GM19240 (cell line): ENCODE results near the gene CALHM3.
A peak's percentile ranks its signal among the peaks of the same experiment; 100 is the strongest.

Experiments used
- DNase-seq: peaks from one replicate; pipeline ENCODE4 v3.0.0; 2011; ENCODE audit warnings: low spot score; ENCODE audit not compliant: insufficient read length

The CALHM3 gene

DNA sequence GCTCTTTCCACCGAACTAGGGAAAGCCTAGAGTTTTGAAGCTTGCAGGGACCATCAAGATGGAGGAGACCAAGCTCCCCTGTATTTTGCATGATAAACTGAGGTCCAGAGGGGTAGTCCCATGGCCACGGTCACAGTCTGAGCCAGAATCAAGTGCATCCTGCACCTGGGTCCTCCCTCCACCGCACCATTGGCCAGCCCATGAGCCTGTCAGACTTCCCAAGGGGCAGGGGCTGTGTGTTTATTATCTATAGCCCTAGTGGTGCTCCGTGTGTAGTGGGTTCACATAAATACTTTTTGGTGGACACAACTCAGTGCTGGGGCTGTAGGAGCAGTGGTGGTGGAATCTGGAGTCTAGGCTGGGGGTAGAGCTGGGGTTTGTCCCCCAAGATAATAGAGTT lies 3.6 kb downstream of the CALHM3 start:
- no peak for DNase-seq

DNA sequence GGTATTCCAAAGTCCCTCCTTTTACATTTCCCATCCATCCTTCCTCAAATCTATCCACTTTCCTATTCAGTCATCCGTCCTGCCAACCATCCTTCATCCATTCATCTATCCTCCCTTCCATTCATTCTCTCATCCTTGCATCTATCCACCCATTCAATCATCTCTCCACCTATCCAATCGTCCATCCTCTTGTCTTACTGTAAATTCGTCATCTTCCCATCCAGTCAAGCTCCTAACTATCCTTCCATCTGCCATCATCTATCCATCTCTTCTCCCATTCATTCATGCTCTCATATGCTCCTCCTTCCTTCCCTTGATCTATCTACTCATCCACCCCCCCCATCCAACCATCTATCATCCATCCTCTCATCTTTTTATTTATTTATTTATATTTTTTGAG lies 5.0 kb downstream of the CALHM3 start:
- DNase-seq: no peak

DNA sequence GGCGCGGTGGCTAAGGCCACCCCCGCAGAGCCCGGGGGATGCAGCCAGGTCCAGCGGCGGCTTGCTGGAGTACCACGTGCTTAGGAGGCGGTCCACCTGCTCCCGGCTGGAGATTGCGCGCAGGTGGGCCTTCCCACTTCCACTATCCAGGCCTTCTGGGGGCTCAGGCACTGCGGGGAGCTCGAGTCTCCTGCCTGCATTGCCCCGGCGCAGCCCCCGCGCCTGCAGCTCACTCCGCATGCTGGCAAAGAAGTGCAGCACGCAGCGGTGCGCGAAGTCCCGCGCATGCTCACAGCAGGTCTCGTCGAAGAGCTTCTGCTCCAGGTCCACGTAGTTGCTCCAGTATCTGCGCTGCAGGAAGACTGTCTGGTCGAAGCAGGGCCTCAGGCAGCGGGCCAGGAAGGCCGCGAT lies 5.8 kb downstream of the CALHM3 start:
- DNase-seq: no peak

DNA sequence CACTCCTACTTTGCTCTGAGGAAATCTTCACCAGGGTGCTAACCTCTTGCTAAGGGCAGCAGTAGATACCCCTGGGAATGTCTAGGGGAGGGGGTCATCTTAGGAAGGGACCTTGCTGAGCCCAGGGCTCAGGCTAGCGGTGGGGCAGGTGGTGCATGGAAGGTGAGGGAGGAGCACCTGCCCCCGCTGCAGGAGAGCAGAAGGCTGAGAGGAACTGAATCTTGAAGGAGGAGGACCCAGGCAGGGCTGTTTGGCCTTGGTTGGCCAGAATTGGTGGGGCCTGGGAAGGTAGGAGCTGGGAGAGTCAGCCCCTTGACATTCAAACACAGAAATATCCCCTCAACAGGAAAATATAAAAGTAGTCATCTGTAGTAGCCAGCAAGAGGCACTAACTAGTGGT lies 7.0 kb downstream of the CALHM3 start:
- DNase-seq: no peak

DNA sequence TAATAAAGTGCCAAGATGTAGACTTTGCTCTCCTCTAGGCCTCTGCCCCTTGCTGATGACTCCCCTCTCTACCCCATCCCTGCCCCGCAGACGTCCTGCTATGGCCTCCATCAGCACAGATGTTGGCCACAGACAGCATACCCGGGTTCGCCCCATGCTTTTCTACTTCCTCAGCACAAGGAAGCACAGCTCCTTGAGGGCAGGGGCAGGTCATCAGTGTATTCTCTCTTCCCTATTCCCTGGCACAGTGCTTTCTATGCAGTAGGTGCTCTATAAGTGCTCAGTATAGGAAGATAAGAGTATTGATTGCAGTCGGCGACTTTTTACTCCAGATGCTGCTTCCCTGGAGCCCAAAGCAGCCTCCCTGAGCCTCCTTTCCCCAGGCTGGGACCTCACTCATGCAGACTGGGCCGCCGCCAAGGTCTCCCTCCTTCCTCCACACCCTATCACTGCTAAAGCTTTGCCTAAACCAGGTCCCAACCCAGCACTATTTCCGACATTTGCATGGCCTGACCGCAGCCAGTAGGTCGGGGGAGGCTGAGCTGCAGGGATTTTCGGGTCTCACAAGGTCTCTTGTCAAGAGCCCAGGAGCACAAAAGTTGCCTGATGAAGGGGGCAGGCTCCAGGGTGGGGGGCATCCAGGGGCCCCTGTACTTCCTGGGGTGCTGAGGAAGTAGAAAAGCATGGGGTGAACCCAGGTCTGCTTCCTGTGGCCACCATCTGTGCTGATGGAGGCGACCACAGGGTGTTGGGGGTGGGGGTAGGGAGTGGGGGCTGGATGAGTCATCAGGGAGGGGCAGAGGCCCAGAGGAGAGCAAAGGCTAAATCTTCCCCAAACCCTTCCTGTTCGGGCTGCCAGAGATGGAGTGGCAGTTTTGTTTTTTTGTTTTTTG lies 8.0 kb downstream of the CALHM3 start:
- peak; percentile 86 for DNase-seq

DNA sequence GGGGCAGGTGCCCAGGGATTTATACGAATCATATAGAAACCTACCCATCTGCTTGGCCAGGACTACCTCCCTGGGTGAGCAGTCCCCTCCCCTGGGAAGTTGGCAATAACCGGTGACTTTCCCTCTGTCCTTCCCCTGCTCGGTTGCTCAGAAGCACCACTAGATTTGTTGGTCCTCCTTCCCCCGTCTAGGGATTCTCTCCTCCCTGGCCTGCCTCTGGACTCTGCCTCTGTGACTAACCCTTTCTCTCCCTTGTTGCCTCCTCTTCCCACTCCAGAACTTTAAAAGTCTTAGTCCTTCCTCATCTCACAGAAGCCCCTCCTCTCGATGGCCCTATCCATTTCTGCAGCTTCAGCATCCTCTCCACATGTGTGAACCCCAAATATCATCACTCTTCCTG lies 9.8 kb downstream of the CALHM3 start:
- DNase-seq: no peak

DNA sequence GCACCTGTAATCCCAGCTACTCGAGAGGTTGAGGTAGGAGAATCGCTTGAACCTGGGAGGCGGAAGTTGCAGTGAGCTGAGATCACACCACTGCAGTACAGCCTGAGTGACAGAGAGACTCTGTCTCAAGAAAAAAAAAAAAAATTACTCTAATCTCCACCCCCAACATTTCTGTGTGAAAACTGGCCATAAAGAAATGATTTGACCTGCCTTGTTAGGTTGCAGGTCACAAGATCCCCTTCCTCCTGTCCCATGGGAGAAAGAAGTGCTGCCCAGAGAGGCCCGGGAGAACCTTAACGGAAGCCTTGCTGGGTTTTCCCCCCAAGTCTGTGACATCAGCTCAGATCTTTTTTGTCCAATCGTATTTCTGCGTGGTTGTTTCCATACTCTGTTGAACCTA lies 11.6 kb downstream of the CALHM3 start:
- no peak for DNase-seq

DNA sequence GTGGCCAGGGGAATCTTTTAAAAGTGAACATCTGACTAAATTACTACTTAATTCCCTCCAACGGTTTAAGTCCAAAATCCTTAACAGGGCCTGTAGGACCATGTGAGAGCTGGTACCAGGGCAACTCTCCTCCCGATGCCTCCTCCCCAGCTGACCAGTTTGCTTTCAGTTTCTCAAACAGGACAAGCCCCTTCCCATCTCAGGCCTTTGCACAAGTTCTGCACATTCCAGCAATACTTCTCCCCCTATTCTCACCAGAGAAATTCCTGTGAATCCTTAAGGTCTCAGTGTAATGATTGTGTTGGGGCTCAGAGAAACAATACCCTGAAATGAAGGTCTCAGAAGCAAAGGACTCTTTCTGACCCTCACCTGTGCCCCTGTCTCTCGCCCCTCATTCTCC lies 12.3 kb downstream of the CALHM3 start:
- DNase-seq: no peak

DNA sequence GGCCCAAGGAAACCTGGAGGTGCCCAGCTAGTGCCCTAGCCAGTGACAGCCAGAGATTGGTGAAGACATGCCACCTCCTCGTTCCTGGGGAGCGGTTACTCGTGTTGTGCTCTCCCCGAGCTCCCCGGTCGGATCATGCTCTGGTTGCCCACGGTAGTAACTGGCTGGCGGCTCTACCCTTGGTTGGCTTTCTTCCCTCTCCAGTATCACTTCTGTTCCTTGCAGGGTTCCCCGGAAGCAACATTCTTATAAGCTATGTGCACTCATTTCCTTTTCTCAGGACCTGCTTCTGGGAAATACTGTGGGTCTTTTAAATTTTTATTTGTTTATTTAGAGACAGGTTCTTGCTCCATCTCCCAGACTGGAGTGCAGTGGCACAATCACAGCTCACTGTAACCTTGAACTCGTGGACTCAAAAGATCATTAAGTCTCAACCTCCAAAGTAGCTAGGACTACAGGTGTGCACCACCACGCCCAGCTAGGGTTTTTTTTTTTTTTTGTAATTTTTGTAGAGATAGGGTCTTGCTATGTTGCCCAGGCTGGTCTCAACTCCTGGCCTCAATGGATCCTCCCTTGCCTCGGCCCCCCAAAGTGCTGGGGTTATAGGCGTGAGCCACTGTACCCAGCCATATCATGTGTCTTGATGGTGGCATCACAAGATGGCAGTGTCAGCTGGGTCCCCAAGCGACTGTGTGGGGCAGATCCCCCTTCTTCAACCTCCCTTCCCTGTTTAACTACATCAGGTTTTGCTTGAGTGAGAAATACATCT lies 13.4 kb downstream of the CALHM3 start:
- no peak for DNase-seq

DNA sequence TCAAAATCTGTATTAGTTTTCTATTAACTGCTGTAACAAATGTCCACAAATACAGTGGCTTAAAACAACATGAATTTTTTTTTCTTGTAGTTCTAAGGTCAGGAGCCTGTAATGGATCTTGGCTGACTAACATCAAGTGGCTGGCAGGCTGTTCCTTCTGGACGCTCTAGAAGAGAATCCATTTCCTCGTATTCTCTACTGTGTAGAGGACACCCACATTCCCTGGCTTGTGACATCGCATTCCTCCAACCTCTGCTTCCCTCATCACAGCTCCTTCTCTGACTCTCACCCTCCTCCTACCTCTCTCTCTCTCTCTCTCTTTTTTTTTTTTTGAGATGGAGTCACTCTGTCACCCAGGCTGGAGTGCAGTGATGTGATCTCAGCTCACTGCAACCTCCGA lies 15.5 kb downstream of the CALHM3 start:
- DNase-seq: no peak

DNA sequence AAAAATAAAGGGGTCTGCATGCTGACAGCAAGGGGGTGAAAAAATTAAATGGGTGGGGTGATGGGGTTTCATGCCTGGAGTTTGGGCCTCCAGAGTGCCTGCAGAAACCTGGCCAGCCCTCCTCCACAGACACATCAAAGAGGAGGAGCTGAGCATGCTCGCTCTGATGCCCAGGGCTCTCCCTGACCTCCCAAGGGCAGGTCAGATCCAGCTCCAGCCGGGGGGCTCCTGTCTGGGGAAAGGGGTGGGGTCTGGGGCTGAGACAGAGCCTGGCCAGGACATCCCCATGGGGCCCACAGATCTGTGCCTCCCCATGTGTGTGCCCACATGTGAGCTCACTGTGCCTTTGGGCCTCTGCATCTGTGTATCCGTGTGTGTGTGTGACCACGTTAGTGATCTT lies 19.4 kb downstream of the CALHM3 start:
- no peak for DNase-seq

DNA sequence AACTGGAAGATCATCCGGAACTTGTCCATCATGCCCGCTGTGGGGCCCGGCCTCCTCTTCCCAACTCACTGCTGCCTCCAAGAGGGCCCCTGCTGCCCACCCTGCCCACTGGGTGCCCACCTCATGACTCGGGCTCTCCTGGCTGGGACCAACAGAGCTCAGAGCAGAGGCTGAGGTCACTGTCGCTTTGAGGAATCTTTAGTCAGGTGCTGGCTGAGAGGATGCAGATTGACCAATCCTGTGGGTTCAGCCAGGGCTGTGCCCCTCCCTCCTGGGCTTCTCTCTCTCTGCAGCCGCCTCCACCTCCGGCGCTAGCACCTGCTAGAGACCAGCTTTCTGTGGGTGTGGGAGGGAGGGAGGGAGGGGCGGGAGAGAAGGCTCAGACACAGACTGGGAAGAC lies 20.3 kb downstream of the CALHM3 start, which contains the start of gene CALHM1:
Gene CALHM1 (minus strand): TSS at position 181 of the 400 bp plus-strand sequence. CDS start 149 bp downstream, at position 32.
- DNase-seq: peak; percentile 63

DNA sequence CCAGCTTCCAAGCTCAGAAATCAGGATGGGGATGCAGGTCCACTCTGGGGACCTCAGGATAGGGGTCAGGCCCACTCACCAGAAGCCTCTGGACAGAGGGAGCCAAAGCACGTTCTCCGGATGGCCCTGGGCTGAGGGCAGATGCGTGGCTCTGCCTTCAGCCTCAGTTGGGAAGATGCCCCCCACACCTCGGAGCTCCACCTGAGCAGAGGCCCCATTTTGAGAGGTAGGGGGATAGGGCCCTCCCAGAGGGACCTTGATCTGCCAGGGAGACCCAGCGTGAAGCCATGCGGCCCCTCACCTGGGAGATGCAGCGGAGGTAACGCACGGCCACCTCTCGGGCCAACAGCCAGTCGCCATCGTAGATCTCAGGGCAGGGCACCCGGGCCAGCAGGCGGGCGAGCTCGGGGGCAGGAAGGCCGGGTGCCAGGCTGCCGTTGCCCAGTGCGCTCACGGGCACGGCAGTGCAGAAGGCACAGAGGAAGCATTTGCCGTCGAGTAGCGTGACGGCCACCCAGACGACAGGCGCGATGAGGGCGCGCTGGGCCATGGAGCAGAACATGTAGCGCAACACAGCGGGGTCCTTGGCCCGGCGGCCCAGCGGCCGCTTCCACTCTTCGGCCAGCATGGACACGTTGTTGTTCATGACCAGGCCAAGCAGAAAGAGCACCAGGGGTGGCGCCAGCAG lies 21.0 kb downstream of the CALHM3 start:
- DNase-seq: no peak

DNA sequence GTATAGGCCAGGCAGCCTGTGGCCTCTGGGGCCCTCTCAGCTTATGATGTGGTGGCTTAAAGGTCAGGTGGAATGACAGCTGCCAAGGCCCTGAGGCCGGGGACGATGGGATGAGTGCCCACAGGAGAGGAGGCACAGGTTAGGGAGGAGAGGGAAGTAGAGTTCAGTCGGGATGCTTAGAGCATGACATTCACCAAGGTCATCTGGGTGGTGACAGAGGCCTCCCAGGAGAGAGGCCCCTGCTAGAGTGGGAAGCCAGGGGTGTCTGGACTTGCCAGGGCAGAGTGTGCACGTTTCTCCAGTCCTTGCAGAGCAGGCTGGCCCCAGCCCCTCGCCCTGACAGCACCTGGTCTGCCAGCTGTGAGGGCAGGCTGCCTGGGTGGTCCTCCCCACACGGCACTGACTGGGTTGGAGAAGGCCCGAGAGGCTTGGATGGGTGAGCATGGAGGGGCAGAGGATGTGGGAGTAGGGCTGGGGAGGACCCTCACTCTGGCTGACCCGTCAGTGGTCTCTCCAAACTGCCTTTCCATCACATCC lies 21.8 kb downstream of the CALHM3 start:
- DNase-seq: no peak

DNA sequence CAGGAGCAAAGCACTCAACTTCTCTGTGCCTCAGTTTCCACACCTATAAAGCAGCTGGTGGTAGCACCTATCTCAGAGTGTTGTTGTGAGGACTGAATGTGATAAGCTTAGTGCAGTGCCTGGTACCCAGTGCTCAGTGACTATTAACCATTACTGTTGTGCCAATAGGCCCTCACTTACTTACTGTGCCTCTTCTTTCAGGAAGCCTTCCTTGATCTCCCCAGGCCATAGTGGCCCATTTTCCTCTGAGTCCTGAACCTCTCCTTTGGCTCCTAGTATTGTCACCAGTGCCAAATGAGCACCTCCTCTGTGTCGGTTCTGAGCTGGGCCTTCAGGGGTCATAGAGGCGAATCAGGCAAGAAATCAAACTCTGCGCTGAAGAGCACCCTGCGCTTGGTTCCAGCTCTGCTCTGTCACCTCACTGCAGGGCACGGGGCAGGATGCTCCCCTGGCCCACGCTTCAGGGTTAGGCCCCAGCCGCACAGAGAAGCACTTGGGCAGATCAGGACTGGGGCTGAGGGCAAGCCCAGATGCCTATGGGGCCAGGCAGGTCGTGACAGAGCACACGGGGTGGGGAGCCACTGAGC lies 22.9 kb downstream of the CALHM3 start:
- no peak for DNase-seq

DNA sequence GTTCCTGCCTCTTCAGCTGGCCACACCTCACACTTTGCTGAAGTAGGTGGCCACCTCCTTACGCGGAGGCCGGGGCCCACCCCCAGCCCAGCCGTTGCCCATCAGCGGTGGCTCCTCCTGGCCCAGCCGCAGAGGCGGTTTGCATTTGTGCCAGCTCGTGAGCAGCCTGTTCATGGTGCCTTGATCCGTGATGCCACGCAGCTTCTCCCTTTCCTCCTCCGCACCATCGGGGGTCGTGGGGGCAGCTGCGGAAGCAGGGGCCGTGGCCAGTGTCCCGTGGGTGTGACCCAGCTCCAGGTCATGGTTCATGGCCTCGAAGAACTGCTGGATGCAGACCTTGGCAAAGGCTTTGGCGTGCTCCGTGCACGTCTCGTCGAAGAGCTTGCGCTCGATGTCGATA lies 23.8 kb downstream of the CALHM3 start:
- no peak for DNase-seq

DNA sequence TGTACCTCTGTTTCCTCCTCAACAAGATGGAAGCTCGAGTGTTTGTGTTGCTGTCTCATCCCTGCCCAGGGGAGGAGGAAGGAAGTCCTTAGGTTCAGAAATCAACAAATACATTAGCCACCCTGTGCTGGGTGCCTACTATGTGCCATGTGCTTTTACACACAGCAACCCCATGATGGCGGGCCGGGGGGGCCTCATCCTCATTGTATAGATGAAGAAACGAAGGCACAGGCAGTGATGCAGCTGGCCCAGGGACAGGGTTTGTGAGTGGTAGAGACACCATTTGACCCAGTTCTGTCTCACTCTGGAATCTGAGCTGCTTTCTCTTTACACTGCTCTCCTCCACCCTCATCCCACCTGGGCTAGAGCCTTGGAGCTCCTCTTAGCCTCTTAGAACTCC lies 25.0 kb downstream of the CALHM3 start:
- no peak for DNase-seq

DNA sequence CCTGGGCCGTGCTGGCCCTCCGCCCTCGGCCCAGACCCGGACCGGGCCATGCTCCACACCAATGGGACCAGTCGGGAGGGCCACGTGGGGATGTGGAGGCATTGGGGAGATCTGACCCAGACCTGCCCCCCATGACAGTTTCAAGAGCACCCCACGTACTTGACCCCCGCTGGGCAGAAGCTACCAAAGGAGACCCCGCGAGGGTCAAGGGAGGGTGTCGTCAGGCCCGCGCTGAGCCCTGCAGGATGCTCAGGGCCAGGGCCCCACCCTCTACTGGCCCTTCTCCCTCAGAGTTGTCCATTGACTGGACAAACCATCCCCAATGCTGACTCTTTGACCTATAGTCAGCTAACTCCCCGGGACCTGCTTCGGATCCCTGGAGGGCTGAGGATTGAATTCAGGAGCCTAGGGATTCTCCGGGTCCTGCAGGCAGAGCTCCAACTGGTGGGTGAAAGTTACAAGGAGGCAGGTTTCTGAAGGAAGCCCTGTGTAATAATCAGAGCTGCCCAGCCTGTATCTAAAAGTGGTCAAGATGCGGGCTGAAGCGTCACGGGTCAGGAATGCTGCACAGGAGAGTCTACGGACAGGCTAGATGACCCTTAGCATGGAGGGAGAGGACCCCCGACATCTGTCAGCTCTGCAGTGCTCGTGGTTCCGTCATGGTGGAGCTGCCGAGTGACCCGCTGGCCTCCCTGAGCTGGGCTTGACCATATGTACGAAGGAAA lies 26.4 kb downstream of the CALHM3 start:
- DNase-seq: no peak

DNA sequence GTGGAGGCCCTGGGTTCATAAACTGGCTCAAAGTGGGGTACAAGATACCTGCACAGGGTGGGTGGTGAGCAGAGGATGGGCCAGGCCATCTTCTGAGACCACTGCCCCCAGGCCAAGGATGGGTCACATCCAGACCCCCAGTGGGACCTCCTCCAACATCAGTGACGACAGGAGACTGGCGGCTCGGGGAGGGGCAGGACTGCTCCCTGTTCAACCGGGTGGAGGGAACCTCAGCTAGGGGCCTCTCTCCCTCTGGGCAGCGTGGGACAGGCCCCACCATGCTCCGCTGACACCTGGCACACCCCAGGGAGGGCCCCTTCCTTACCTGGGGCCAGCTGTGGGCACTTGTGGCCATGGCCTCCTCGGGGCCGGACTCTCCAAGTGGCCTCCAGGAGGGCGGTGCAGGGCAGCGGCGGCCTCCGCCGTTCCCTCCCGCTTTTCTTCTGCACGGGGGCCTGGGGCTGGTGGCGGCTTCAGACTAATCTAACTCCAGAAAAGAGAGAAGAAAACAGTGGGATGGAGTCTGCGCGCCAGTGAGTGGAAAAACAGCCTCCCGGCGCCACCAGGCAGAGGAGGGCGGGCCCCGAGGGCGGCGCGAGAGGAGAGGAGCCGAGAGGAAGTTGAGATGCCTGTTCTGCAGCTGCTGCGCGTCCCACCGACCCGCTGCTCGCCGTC lies 27.1 kb downstream of the CALHM3 start, which contains the start of gene CALHM2:
Gene CALHM2 (minus strand): TSS at position 540 of the 675 bp plus-strand sequence. CDS start 2,429 bp downstream, outside the sequence.
- DNase-seq: peak; percentile 91
